RWPE2 (cell line): Measurements from ENCODE around the gene ZNF296.

Experiments
- ATAC-seq: fragments of 200-7000 bp; cut with Tn5 transposase; 3 replicates; pipeline ENCODE4 v1.9.1; 2021; ENCODE audit warnings: low read depth
- DNase-seq: peaks from one replicate; pipeline ENCODE4 v3.0.0-alpha.2; 2020; ENCODE audit warnings: low spot score
- H3K27ac ChIP-seq: fragments of 450-650 bp; 2 replicates; pipeline ENCODE4 v1.5.1; 2017; ENCODE audit warnings: mild to moderate bottlenecking; ENCODE audit not compliant: poor library complexity, severe bottlenecking
- H3K27me3 ChIP-seq: fragments of 250-450 bp; sonication (Bioruptor Pico); 2 replicates; pipeline ENCODE4 v1.5.1; 2021; ENCODE audit warnings: mild to moderate bottlenecking, moderate library complexity; ENCODE audit not compliant: insufficient read depth, poor library complexity, severe bottlenecking
- H3K36me3 ChIP-seq: fragments of 250-450 bp; sonication (Bioruptor Pico); 2 replicates; pipeline ENCODE4 v1.5.1; 2020; ENCODE audit warnings: low read depth, mild to moderate bottlenecking, moderate library complexity
- H3K4me1 ChIP-seq: fragments of 250-450 bp; sonication (Bioruptor Pico); 2 replicates; pipeline ENCODE4 v1.5.1; 2021; ENCODE audit warnings: mild to moderate bottlenecking, moderate library complexity; ENCODE audit not compliant: insufficient read depth, poor library complexity, severe bottlenecking
- H3K4me3 ChIP-seq: fragments of 250-450 bp; sonication (Bioruptor Pico); 2 replicates; pipeline ENCODE4 v1.5.1; 2021; ENCODE audit warnings: mild to moderate bottlenecking, moderate library complexity; ENCODE audit not compliant: severe bottlenecking
- H3K9me3 ChIP-seq: fragments of 250-450 bp; sonication (Bioruptor Pico); 2 replicates; pipeline ENCODE4 v1.5.1; 2021; ENCODE audit warnings: mild to moderate bottlenecking, moderate library complexity; ENCODE audit not compliant: severe bottlenecking
- TF ChIP-seq, protein P1 (sequence below): fragments of 450-650 bp; IDR thresholded peaks from one replicate; pipeline ENCODE4 v1.5.1; 2017; ENCODE audit warnings: mild to moderate bottlenecking, moderate library complexity; ENCODE audit not compliant: poor library complexity, severe bottlenecking

Gene ZNF296

DNA sequence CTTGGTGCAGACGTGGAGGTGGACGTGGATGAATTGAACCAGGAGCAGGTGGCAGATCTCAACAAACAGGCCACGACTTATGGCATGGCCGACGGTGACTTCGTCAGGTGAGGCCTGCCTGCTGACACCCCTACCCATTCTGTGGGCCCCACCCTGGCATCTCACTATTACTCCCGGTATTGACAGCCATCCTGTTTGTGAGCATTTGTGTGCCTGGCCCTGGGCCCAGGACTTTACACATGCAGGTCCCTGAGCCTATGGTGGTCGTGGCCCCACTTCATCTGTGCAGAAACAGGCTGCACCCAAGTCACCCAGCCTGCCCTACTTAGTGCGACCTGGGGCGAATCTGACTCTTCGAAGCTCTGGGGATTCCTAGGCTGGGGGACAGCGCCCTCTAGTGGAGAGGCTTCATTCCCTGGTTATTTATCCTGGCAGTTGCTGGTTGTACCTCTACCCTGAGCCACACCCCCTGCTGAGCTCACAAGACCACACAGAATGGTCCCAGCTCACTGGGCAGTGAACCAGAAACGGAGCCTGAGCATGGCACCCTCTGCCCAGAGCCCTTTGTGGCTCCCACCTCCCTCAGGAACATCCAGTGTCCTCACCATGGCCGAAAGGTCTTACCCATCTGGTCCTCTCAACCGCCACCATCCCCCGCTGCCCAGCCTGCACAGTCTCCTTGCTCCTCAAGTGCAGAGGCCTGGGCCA lies 16.9 kb downstream of the ZNF296 start:
- DNase-seq, result no peak
- peak; percentile 69 for ATAC-seq
- no peaks in the 10 kb centered on the region for H3K27me3 ChIP-seq
- H3K4me1 ChIP-seq, result no peaks in the 10 kb centered on the region
- H3K9me3 ChIP-seq, result no peaks in the 10 kb centered on the region
- TF ChIP-seq, protein P1, sequence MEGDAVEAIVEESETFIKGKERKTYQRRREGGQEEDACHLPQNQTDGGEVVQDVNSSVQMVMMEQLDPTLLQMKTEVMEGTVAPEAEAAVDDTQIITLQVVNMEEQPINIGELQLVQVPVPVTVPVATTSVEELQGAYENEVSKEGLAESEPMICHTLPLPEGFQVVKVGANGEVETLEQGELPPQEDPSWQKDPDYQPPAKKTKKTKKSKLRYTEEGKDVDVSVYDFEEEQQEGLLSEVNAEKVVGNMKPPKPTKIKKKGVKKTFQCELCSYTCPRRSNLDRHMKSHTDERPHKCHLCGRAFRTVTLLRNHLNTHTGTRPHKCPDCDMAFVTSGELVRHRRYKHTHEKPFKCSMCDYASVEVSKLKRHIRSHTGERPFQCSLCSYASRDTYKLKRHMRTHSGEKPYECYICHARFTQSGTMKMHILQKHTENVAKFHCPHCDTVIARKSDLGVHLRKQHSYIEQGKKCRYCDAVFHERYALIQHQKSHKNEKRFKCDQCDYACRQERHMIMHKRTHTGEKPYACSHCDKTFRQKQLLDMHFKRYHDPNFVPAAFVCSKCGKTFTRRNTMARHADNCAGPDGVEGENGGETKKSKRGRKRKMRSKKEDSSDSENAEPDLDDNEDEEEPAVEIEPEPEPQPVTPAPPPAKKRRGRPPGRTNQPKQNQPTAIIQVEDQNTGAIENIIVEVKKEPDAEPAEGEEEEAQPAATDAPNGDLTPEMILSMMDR, result peak; percentile 80
- no peak overlapping the region for H3K4me3 ChIP-seq
- peaks cover 82% of the 10 kb centered on the region for H3K36me3 ChIP-seq
- no peak overlapping the region for H3K27ac ChIP-seq

DNA sequence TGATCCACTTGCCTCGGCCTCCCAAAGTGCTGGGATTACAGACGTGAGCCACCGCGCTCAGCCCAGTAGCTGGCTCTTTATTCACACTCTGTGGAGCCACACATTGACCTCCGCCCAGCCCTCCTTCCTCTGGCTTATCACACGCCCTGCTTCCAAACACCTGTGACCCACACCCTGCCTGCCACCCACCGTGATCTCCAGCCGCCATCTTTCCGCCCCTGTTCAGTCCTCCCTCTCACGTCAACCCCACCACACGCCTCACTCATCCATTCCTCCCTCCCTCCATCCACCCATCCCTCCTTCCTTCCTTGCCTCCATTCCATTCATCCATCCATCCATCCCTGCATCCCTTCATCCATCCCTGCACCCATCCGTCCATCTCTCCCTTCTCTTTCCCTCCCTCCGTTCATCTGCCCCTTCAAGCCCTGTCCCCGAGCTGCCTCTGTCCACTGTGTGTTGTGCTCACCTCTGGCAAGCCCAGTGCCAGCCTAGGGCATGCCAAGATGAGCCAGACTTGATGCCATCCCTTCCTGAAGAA lies 17.6 kb downstream of the ZNF296 start:
- Histone ChIP-seq H3K9me3 (no peaks in the 10 kb centered on the region), H3K4me3 (no peak overlapping the region), H3K4me1 (no peaks in the 10 kb centered on the region), H3K27ac (no peak overlapping the region), H3K36me3 (peaks cover 85% of the 10 kb centered on the region), H3K27me3 (no peaks in the 10 kb centered on the region)
- TF ChIP-seq, protein P1, result no peak
- ATAC-seq, result no peak
- no peak for DNase-seq

DNA sequence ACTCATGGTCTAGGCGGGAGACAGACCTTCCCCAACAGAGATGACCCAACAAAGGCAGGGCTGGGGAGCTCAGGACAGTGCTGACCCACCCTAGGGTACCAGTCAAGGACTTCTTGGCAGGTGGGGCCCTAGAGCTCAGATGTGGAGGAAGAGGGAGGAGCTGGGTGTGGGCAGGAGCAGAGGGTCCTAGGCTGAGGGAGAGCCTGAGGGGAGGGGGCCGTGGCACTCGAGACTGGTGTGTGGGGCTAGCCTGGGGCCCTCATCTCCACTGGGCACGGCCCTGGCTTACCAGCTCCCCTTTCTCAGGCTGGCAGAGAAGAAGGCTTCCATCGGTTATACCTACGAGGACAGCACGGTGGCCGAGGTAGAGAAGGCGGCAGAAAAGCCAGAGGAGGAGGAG lies 18.8 kb downstream of the ZNF296 start:
- Histone ChIP-seq H3K4me1 (no peaks in the 10 kb centered on the region), H3K36me3 (peaks cover 90% of the 10 kb centered on the region), H3K27ac (no peak overlapping the region), H3K4me3 (no peak overlapping the region), H3K27me3 (no peaks in the 10 kb centered on the region), H3K9me3 (no peaks in the 10 kb centered on the region)
- no peak for DNase-seq
- ATAC-seq, result no peak
- TF ChIP-seq, protein P1, result no peak

DNA sequence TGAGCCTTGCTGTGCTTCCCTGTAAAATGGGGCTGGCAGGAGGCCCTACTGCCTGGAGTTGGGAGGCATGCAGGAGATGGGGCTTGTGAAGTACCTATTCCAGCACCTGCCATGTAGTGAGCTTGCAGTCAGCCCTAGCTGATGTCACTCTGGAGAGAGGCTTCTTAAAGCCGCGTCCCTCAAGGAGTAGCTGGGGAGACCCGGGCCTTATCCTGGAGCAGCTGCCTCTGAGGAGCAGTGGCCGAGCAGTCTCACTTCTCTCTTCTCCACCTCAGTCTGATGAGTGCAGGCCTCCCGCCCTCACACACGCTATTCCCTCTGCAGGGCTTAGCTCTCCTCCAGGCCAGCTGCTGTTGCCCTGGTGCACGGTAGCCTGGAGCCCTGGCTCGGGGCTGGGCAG lies 19.4 kb downstream of the ZNF296 start:
- TF ChIP-seq, protein P1, result no peak

More for the DNA sequence above, 19.4 kb downstream of the ZNF296 start:
- H3K36me3 ChIP-seq, result peaks cover 88% of the 10 kb centered on the region
- ATAC-seq, result no peak
- no peak for DNase-seq
- H3K4me1 ChIP-seq, result no peaks in the 10 kb centered on the region
- no peak overlapping the region for H3K27ac ChIP-seq
- no peaks in the 10 kb centered on the region for H3K9me3 ChIP-seq
- H3K27me3 ChIP-seq, result no peaks in the 10 kb centered on the region
- no peak overlapping the region for H3K4me3 ChIP-seq
